HL-60/S4 (cell line): ENCODE measurements around the gene TLE1.
"Not testable (repeated sequence)": the region's sequence is repeated elsewhere in the genome, so short reads cannot be mapped to it uniquely, and the experiment has no call there.

Experiments
- in situ Hi-C: fragments of 300-500 bp; cut with MboI; formaldehyde crosslinking; loops from 2 replicates; pipeline ENCODE4 v1.14.3; 2022; ENCODE audit warnings: low sequenced_read_pairs

TLE1 gene

GRCh38 chr9:81622471-81623255, 66.7 kb downstream of the TLE1 start:
- in situ Hi-C loops = no loop called here

GRCh38 chr9:81621785-81622259, 67.5 kb downstream of the TLE1 start:
- in situ Hi-C loops = no loop called here

DNA sequence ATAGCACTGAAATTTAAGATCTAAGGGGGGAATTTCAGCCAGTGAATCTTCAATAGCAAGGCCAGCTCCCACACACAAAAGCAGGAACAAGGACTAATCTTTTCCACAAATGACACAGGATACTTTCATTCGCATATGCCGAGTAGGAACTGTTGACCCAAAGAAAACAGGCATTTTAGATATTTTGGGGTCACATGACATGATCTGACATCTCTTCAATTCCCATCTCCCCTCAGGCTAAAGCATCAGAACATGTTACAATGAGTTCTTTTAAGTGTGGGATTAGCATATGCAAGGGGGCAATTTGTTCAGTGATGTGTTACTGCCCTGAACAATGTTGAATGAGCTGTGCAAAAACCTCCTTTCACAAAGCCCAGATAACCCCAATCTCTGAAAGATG, 68.2 kb downstream of the TLE1 start:
- in situ Hi-C loops = no loop called here

- in situ Hi-C loops = no loop called here
Measured at GRCh38 chr9:81620002-81620390, 69.4 kb downstream of the TLE1 start.

DNA sequence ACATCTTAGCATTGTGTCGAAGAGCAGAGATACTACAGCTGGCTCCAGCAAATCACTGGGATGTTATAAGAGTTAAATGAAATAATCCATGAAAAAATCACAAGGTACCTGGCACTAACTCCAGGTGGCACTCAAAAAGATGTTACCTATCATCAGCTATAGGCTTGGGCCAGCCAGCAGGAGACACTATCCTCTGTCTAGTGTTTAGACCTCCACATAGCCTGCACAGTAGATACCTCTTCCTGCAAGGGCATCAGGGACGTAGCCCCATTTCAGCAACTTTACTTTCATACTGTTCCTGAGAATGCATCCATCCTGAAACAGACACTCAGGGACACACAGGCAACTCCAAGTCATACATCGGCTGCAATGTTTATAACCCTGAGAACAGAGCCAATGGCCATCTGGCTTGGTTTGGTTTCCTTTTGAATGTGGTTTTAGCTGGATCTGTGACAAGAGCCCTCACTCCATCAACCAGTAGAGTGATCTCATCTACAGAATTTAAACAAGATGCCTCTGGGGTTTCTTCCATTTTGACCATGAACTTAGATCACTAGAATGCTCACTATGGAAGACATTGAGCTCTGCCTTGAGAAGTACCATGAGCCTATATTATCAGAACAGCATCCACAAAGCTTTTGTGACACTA, 69.9 kb downstream of the TLE1 start:
- in situ Hi-C loops = no loop called here

GRCh38 chr9:81618923-81619322, 70.4 kb downstream of the TLE1 start:
- in situ Hi-C loops = no loop called here

DNA sequence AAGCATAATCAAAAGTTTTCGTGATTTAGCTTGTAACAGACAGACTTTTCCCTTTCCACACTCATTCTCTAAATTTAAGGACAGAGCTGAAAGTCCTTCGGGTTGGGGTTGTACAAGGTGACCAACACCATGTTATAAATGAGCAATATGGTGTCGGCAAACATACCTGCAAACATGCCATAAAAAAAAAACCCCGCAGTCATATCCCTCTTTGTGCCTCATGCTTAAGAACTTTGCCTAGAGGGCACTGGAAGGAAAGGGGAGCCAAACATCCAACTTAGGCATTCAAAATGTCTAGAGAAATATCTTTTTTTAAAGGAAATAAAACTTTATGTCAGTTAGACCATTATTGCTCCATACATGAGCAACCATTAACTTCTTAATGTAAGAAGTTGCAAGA, 73.2 kb downstream of the TLE1 start:
- in situ Hi-C loops = no loop called here

GRCh38 chr9:81614335-81614734, 75.0 kb downstream of the TLE1 start:
- in situ Hi-C loops = no loop called here

DNA sequence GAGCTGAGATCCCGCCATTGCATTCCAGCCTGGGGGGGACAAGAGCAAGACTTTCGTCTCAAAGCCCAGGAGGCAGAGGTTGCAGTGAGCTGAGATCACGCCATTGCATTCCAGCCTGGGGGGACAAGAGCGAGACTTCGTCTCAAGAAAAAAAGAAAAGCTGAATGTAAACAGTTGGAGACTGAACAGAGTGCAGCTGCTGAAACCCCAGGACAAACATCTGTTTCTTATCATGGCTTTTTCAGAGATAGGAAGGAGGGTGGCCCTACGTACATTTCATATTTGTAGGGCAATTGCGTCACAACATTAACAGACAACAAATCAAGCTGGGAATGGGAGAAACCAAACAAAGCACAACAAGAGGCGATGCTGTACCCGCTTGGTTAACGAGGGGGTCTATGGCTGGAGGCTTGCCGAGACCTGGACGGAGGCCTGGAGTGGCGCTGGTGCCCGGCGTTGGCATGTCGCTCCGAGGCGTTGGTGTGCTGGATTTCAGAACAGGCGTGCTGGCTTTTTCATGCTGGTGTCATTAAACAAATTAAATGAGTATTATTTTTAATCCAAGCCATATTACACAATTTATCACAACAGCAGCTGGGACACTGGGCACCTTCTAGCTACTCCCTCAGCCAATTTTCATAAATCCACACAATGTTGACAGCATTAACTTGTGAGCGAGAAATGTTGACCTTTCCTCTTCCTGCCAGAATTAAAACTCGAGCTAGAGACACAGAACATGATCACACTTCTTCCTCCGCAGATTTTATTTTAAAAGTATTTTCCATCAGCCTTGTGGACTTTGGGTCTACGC, 76.1 kb downstream of the TLE1 start:
- in situ Hi-C loops = no loop called here

- in situ Hi-C loops = no loop called here
Measured at GRCh38 chr9:81611664-81612063, 77.7 kb downstream of the TLE1 start.

GRCh38 chr9:81610740-81611107, 78.6 kb downstream of the TLE1 start:
- in situ Hi-C loops = no loop called here

DNA sequence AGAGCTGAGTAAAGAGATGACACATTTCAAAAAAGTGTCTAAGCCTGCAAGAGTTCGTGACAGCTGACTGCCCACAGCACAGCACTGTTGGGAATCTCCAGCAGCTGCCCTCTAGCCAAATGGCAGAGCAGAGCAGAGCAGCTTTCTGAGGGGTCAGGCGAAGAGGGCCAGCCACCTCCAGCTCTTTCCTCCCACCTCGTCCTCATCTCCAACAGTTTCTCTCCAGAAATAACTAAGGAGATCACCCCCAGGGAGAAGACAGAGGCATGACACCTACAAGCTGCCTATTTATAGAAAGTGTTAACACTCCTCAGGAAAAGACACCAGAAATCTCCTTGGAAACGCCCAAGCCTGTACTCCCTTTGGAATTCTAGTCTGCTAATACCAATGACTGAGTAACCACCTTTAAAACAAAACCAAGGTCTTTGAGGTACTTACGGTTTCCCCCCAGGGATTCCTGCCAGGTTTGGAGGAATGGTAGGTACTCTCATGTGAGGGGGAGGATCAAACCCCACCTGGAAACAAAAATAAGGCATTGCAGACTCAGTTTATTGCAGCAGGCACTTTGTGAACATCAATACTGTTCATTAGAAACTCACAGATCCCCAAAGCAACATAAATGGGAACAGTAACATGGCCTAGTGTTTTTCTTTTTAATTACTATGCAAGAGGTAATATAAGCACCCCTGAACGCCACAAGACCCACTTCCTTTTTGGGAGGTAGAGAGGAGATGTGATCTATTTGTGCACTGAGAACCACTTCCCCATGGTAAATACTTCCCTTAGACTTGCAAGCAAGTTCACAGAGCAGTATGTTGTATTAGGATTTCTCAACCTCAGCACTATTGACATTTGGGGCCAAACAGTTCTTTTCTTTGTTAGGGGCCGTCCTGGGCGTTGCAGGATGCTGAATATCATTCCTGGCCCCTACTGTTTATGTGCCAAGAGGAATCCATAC, 79.3 kb downstream of the TLE1 start:
- in situ Hi-C loops = no loop called here

- in situ Hi-C loops = no loop called here
Measured at GRCh38 chr9:81608289-81608657, 81.1 kb downstream of the TLE1 start.

- in situ Hi-C loops = no loop called here
Measured at GRCh38 chr9:81607593-81608288, 81.6 kb downstream of the TLE1 start.

- in situ Hi-C loops = not testable (repeated sequence)
Measured at GRCh38 chr9:81606261-81606660, 83.1 kb downstream of the TLE1 start.

DNA sequence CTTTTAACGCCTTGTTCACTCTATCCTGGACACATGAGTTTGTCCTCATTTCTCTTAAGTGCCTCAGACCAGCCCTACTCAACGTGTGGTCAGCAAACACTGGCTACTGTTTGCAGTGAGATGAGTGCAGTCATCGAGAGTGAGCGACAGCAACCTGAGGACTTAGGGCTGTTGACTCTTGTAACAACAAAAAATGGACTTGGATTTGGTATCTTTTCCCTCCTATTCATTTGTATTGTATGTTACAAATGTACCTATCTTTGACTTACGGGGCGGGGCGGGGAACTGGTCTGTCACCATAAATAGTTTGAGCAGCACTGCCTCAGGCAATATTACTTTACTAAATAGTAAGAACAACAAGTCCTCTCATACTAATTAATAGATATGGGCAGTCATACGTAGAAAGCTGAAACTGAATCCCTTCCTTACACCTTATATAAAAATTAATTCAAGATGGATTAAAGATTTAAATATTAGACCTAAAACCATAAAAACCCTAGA, 84.1 kb downstream of the TLE1 start:
- in situ Hi-C loops = no loop called here

- in situ Hi-C loops = no loop called here
Measured at GRCh38 chr9:81604306-81605169, 84.8 kb downstream of the TLE1 start.

DNA sequence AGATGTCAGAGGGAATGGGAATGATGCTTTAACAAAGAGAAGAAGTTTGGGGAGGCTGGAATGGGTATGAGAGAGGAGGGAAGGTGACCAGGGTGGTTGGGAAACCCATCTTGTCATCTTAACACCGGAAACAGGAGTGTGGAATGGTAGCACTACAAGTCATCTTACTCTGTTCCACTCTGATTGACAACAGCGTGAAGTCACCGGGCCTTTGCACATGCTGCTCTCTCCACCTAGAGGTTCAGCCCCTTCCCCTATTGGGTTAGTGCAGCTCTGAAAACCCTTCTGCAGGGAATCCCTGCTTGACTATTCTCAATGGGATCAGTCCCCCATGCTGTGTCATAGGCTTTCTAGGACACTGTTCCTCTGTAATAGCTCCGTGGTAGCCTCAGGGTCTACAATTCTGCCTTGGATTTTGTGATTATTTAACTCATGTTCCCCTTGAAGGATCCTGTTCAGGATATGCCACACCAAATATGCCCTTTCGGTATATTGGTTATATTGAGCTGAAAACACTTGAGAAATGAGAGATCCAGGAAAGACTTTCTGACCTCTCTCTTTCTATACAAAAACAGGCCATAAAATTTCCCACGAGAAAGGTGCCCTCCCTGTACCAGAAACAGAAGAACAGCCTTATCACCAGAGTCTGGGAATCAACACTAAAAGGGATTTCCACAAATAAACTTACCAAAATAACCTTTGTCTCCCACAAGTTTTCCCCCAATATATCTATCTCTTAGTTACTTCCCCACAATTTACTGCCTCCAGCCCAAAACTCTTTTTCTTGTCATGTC, 86.3 kb downstream of the TLE1 start:
- in situ Hi-C loops = no loop called here
